Adrenal gland (tissue), 12 donors: ENCODE results near the gene CRYBA4. TPM values are rescaled to one million over a fixed set of nuclear protein-coding genes. Genes with fewer than 3 reads are reported as not detected.
A peak's percentile ranks its signal among the peaks of the same experiment; 100 is the strongest.

Experiments
- DNase-seq, 7 donors: peaks; one replicate each; pipeline ENCODE4 v3.0.0-alpha.2; 2019 to 2020
- H3K27ac ChIP-seq, 5 donors: fragments of 200-600 bp; sonication (generic) in 4 of 5; 1 replicate in 3 of 5; 2 replicates in 2 of 5; pipeline versions ENCODE4 v1.5.1 to v1.8.0; 2016 to 2020; ENCODE audit warnings: mild to moderate bottlenecking in 1 of 5
- H3K27me3 ChIP-seq: fragments of 200-600 bp; 2 replicates; pipeline ENCODE4 v1.8.0; 2021
- H3K36me3 ChIP-seq, 2 donors: fragments of 200-600 bp; replicated peaks in 1 of 2; 1 replicate in 1 of 2; 2 replicates in 1 of 2; pipeline versions ENCODE4 v1.5.1 to v1.8.0; 2018 to 2022
- H3K4me1 ChIP-seq, 2 donors: fragments of 200-600 bp; replicated peaks in 1 of 2; 1 replicate in 1 of 2; 2 replicates in 1 of 2; pipeline versions ENCODE4 v1.5.1 to v1.8.0; 2018 to 2021
- H3K4me3 ChIP-seq, 4 donors: fragments of 200-600 bp; sonication (generic) in 3 of 4; one replicate each; pipeline ENCODE4 v1.5.1; 2016 to 2018
- H3K9me3 ChIP-seq, 3 donors: fragments of 200-600 bp; sonication (generic) in 1 of 3; replicated peaks in 1 of 3; 1 replicate in 2 of 3; 2 replicates in 1 of 3; pipeline versions ENCODE4 v1.5.1 to v1.8.0; 2016 to 2021
- POLR2A ChIP-seq, 2 donors: fragments of 450-650 bp; IDR thresholded peaks; one replicate each; pipeline ENCODE4 v1.6.1; 2017; ENCODE audit warnings: antibody characterized with exemption in 2 of 2, mild to moderate bottlenecking in 2 of 2, moderate library complexity in 1 of 2
- WGBS, 4 donors: extraction: QIAGEN DNeasy Blood & Tissue Kit in 2 of 4; methylation state at CpG; one replicate each; pipeline versions ENCODE4 v1.1.5 to v1.1.7; 2013 to 2017; 5-methylcytosine and 5-hydroxymethylcytosine counted together
- intact Hi-C, 2 donors: fragments of 100-400 bp; cut with DNase I; formaldehyde crosslinking; loops; one replicate each; pipeline versions ENCODE4 v1.14.1 to v1.15.0; 2022 to 2023
- polyA plus RNA-seq, 3 donors: library from polyadenylated mRNA; stranded (reverse); fragments of 200-250 nt in 2 of 3; fragments of 350-450 nt in 1 of 3; fragmentation: Illumina TruSeq in 1 of 3; extraction: RNeasy Lipid Tissue Mini Kit (QIAGEN cat#74804) in 1 of 3; gene quantifications; one replicate each; pipeline ENCODE4 v1.2.3, GENCODE V29; 2013 to 2014
- total RNA-seq, 9 donors: library from RNA; depleted of rRNA in 4 of 9; stranded (reverse); fragments of >200 nt in 4 of 9; fragments of 120-200 nt in 1 of 9; fragmentation: NEBNext Ultra II Directional in 1 of 9; extraction: Animal tissue kit (Norgen Biotek cat#: 25700) in 1 of 9; gene quantifications; one replicate each; pipeline versions ENCODE4 v1.1.0 to v1.2.4, GENCODE V29; 2013 to 2023
- TF ChIP-seq, protein P1 (sequence below), 6 experiments: fragments of 450-650 bp in 4 of 6; fragments of 200-600 bp in 2 of 6; sonication (generic) in 1 of 6; IDR thresholded peaks; 1 replicate in 5 of 6; 2 replicates in 1 of 6; pipeline versions ENCODE4 v1.5.1 to v1.8.0; 2016 to 2021; ENCODE audit warnings: antibody characterized with exemption in 6 of 6, mild to moderate bottlenecking in 2 of 6, moderate library complexity in 1 of 6
- donor health status: healthy with polysubstance abuse.
- donor health status: Bipolar disorder and iron deficiency.
- donor health status: DM: yes; HTN: yes; CAD: no.
- donor health status: DM: no; HTN: no; CAD: no.
- donor health status: DM: no; HTN: no; CAD: no.
- donor health status: DM: yes; HTN: yes; CAD: no.

Gene CRYBA4
- total and polyA plus RNA-seq, 12 donors, result not detected

GRCh38 chr22:26648011-26648497 lies 26.3 kb downstream of the CRYBA4 start:
- Histone ChIP-seq H3K36me3 (no peaks in the 10 kb centered on the region), H3K4me1 (peaks cover 0 to 6% of the 10 kb centered on the region in 2 donors), H3K27ac (peak overlapping the region in 1 of 5 donors; percentile 52), H3K4me3 (no peak overlapping the region), H3K27me3 (peaks cover 6% of the 10 kb centered on the region), H3K9me3 (no peaks in the 10 kb centered on the region)
- WGBS, 4 donors, result 29 to 47% (median 40%) methylated on average over 14 to 17 of the region's 17 CpGs
- intact Hi-C loops, result no loop called here
- no peak for TF ChIP-seq POLR2A (IDR thresholded peaks at IDR 0.05)
- TF ChIP-seq, protein P1, sequence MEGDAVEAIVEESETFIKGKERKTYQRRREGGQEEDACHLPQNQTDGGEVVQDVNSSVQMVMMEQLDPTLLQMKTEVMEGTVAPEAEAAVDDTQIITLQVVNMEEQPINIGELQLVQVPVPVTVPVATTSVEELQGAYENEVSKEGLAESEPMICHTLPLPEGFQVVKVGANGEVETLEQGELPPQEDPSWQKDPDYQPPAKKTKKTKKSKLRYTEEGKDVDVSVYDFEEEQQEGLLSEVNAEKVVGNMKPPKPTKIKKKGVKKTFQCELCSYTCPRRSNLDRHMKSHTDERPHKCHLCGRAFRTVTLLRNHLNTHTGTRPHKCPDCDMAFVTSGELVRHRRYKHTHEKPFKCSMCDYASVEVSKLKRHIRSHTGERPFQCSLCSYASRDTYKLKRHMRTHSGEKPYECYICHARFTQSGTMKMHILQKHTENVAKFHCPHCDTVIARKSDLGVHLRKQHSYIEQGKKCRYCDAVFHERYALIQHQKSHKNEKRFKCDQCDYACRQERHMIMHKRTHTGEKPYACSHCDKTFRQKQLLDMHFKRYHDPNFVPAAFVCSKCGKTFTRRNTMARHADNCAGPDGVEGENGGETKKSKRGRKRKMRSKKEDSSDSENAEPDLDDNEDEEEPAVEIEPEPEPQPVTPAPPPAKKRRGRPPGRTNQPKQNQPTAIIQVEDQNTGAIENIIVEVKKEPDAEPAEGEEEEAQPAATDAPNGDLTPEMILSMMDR (IDR thresholded peaks at IDR 0.05), result no peak
- no peak for DNase-seq

DNA sequence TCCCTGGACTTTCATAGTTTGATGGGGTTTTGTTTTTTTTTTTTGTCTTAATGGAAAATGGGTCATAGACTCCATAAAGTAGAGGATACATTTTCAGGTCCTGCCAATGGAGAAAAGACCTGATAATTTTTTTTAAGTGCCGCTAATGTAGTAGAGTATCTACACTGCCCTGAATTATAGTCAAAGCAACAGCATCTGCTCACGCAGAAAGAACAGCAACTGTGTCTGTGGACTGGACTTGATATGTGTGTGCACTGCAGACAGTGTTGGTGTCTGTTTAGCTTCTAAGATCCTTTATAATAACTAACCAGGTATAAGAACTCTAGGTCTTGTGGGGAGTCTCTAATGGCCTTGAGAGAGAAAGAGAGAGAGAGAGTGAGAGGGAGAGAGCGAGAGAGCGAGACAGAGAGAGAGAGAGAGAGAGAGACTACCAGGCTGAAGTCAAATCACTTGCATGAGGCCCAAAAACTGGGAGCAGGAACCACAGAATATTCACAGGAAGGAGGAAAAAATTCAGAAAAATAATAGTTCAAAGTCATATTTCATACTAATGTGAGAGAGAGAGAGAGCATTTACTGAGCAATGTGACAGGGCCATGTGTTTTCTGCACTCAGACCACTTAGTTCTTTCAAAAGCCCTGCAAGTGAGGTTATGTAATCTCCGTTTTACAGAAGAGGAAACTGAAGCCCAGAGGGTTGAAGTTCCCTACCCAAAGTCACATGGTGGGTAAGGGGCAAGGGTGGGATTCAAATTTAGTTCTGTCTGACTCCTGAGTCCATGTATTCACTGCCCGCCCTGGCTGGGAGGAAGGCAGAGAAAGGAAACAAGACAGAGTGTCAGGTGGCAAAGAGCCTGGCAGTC lies 27.0 kb downstream of the CRYBA4 start:
- intact Hi-C loops, result no loop called here
- Histone ChIP-seq H3K9me3 (no peaks in the 10 kb centered on the region), H3K27me3 (peaks cover 6% of the 10 kb centered on the region), H3K4me3 (no peak overlapping the region), H3K27ac (peak overlapping the region in 1 of 5 donors; percentile 52), H3K4me1 (peaks cover 0 to 6% of the 10 kb centered on the region in 2 donors), H3K36me3 (no peaks in the 10 kb centered on the region)
- DNase-seq, result no peak
- no peak for TF ChIP-seq POLR2A (IDR thresholded peaks at IDR 0.05)
- TF ChIP-seq, protein P1 (IDR thresholded peaks at IDR 0.05), result no peak
- 52 to 69% (median 54%) methylated on average over 6 of the region's 6 CpGs for WGBS, 4 donors

DNA sequence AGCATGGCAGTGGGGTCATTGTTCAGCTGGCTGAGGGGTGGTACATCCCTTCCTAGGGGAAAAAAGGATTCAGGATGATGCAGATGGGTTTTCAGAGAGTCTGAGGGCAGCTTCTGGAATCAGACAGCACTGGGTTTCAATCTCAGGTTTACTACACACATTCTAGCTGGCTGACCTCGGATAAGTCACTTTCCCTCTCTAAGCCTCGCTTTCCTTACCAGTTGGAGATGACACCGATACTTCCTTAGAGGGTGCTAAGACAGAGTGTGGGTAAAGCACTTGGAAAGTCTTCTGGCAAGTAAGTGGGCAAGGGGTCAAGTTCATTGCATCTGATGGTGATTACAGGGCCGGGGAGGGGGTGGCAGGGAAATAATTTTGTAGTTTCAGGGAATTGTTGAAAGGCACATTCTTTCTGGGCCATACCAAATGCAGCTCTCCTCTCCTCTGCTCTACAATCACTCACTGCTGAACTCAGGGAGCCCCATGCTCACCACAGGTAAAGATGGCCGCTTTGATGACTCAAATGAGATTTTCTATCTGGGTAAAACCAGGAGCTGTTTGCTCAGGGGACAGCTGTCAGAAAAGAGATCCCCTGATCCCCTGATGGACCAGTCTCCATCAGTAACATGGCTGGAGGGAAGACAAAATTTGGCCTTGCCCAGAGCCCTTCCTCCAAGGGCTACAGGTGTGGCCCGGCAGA lies 29.1 kb downstream of the CRYBA4 start:
- H3K9me3 ChIP-seq, result no peaks in the 10 kb centered on the region
- TF ChIP-seq, protein P1 (IDR thresholded peaks at IDR 0.05), result no peak
- no peak for TF ChIP-seq POLR2A (IDR thresholded peaks at IDR 0.05)
- DNase-seq, result no peak
- intact Hi-C loops, result no loop called here
- H3K4me3 ChIP-seq, result no peak overlapping the region
- 77 to 80% (median 78%) methylated on average over 6 of the region's 6 CpGs for WGBS, 4 donors
- peaks cover 6% of the 10 kb centered on the region for H3K27me3 ChIP-seq
- no peak overlapping the region for H3K27ac ChIP-seq
- H3K36me3 ChIP-seq, result no peaks in the 10 kb centered on the region
- peaks cover 0 to 6% of the 10 kb centered on the region in 2 donors for H3K4me1 ChIP-seq

- Histone ChIP-seq H3K27ac (no peak overlapping the region), H3K27me3 (peaks cover 6% of the 10 kb centered on the region), H3K36me3 (no peaks in the 10 kb centered on the region), H3K4me3 (no peak overlapping the region), H3K9me3 (no peaks in the 10 kb centered on the region), H3K4me1 (peaks cover 0 to 6% of the 10 kb centered on the region in 2 donors)
- intact Hi-C loops, result no loop called here
- 75 to 80% (median 76%) methylated on average over 10 of the region's 10 CpGs for WGBS, 4 donors
- DNase-seq, result no peak
- no peak for TF ChIP-seq POLR2A (IDR thresholded peaks at IDR 0.05)
- TF ChIP-seq, protein P1 (IDR thresholded peaks at IDR 0.05), result no peak
These were observed 30.1 kb downstream of the CRYBA4 start for GRCh38 chr22:26651815-26652214.
